ENCODE results near the gene MISP3.
A peak's percentile ranks its signal among the peaks of the same experiment; 100 is the strongest.

The MISP3 gene

DNA sequence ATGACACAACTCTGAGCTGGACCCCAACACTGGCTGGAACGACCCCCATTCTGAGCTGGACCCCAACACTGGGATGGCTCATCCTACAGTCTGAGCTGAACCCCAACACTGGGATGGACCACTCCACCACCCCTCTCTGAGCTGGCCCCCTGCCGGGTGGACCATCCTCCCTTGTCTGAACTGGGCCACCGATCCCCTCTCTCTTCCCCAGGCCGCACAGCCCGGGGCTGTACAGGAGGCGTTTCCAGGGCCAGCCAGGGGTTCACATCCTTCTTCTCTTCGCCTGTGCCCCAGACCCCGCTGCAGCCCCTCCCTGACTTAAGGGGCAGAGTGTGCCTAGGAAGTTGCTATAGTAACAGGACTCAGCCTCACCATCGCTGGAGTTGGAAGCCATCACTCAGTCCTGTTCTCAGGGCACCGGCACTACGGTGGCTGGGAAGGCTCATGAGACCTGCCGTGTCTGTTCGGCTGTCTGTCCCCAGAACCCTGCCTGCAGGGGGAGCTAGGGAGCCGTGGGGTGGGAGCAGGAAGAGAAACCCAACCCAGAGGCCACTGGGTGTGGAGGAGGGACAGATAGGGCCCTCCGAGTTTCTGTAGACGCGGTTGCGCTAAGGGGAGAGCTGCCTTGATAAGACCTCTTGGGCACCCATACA lies 41.3 kb downstream of the MISP3 start:
- in situ Hi-C loops (cut with HindIII; ENCODE audit: low pct_ligation_motif_present, low pct_unique_long_range_greater_than_20kb, low sequenced_read_pairs) = no loop called here

DNA sequence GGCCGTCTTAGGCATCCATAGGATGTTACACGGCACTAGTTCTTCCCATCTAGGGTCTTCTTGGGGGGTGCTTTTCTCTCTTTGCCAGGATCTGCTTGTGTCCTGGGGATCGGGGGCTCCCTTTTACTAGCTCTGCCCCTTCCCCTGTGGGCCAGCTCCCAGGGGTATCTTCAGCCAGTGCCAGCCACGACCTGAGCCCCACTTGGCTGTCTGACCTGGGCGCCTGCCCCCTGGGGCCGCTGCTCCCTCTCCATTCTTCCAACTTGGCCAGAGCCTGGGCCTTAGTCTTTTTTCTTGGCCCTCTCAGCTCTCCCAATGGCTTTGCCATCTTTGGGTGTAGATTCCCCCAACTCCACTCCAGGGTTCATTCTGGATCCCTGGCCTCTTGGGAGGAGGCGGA lies 41.9 kb downstream of the MISP3 start:
- in situ Hi-C loops (cut with HindIII; ENCODE audit: low pct_ligation_motif_present, low pct_unique_long_range_greater_than_20kb, low sequenced_read_pairs) = no loop called here

More for the DNA sequence above, 41.3 kb downstream of the MISP3 start:
- DNase-seq = no peak

GRCh38 chr19:14114854-14115253 lies 42.3 kb downstream of the MISP3 start:
- peak; percentile 40 for DNase-seq
- in situ Hi-C loops (cut with HindIII; ENCODE audit: low pct_ligation_motif_present, low pct_unique_long_range_greater_than_20kb, low sequenced_read_pairs) = no loop called here

More for the DNA sequence above, 41.9 kb downstream of the MISP3 start:
- no peak for DNase-seq

DNA sequence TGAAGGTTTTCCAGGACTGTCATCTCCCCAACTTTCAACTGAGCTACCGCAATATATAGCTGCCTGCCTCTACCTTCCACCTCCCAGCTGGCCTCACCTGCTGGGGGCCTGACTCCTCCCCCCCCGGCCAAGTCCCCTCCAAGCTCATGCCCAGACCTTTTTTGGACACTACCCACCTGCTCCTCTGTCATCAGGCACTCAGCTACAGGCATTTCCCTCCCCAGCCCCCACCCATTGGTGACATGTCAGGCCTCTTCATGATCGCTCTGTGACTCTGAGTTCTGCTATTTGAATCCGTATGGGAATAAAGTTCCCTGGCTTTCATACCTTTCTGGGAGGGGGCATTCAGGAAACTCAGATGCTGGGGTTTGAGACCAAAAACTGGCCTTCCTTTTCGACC lies 43.2 kb downstream of the MISP3 start:
- in situ Hi-C loops (cut with HindIII; ENCODE audit: low pct_ligation_motif_present, low pct_unique_long_range_greater_than_20kb, low sequenced_read_pairs) = no loop called here
- no peak for DNase-seq

- DNase-seq = no peak
- in situ Hi-C loops (cut with HindIII; ENCODE audit: low pct_ligation_motif_present, low pct_unique_long_range_greater_than_20kb, low sequenced_read_pairs) = no loop called here
Observed at GRCh38 chr19:14116525-14116917, 43.9 kb downstream of the MISP3 start.

- in situ Hi-C loops (cut with HindIII; ENCODE audit: low pct_ligation_motif_present, low pct_unique_long_range_greater_than_20kb, low sequenced_read_pairs) = no loop called here
- DNase-seq = no peak
Observed at GRCh38 chr19:14116918-14117578, 44.5 kb downstream of the MISP3 start.

DNA sequence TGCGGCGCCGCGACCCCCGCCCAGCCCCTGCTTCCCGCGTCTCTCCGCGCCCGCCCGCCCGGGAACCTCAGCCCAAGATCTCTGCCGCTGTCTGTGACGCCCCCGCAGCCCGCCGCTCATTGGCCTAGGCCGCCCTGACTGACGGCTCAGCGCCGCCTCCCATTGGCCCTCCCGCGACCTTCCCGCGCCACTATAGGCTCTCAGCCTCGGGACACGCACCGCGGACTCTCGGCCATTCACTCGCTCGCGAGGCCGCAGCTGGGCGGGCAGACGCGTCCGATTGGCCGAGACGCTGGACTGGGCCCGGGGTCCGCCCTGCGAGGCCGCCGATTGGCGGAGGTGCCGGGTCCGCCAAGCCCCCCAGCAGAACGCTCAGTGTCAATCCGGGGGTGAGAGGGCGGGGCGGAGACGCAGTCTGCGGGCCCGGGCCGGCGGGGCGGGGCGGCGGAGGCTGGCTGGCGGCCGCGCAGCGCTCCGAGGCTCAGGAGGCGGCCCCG lies 45.1 kb downstream of the MISP3 start, which contains the start of gene PRKACA:
Gene PRKACA (minus strand): TSS at position 95 of the 497 bp plus-strand sequence. CDS start 215 bp downstream, outside the sequence.
- peak; percentile 96 for DNase-seq
- in situ Hi-C loops (cut with HindIII; ENCODE audit: low pct_ligation_motif_present, low pct_unique_long_range_greater_than_20kb, low sequenced_read_pairs) = no loop called here

DNA sequence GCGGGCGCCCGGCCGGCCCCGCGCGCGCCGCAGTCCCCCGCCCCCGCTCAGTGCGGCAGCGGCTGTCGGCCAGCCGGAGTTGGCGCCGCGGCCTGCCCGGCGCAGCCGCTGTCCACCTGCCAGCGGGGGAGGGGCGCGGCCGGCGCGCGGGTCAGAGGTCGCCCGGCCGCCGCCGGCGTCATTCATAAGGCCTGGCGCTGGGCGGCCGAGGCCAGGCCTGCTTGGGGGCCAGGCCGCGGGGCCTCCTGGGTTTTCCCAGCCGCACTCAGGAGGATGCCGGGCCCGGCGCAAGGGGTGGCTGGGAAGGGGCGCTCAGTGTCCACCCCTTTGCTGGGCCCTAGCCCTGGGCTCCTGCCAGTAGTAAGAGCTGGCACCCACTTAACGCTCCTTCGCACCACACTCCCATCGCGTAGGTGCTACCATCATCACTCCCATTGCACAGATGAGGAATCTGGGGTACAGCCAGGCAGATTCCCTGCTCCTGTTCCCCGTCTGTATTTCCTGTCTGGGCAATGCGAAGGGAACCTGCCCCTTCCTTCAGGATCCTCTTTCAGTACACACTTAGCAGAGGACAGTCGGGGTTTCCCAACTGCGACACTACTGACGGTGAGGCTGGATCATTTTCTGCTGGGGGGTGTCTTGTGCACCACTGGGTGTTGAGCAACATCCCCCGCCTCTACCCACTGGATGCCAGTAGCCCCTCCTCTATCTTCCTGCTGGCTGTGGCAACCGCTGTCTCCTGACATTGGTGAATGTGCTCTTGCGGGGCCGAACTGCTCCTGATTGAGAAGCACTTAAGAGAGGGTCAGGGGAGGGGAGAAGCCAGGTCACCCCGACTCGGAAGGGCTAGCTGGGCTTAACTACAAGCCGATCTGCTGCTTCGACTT lies 45.8 kb downstream of the MISP3 start:
- peak; percentile 34 for DNase-seq
- in situ Hi-C loops (cut with HindIII; ENCODE audit: low pct_ligation_motif_present, low pct_unique_long_range_greater_than_20kb, low sequenced_read_pairs) = no loop called here

GRCh38 chr19:14119146-14119545 lies 46.6 kb downstream of the MISP3 start:
- in situ Hi-C loops (cut with HindIII; ENCODE audit: low pct_ligation_motif_present, low pct_unique_long_range_greater_than_20kb, low sequenced_read_pairs) = no loop called here
- DNase-seq = no peak

DNA sequence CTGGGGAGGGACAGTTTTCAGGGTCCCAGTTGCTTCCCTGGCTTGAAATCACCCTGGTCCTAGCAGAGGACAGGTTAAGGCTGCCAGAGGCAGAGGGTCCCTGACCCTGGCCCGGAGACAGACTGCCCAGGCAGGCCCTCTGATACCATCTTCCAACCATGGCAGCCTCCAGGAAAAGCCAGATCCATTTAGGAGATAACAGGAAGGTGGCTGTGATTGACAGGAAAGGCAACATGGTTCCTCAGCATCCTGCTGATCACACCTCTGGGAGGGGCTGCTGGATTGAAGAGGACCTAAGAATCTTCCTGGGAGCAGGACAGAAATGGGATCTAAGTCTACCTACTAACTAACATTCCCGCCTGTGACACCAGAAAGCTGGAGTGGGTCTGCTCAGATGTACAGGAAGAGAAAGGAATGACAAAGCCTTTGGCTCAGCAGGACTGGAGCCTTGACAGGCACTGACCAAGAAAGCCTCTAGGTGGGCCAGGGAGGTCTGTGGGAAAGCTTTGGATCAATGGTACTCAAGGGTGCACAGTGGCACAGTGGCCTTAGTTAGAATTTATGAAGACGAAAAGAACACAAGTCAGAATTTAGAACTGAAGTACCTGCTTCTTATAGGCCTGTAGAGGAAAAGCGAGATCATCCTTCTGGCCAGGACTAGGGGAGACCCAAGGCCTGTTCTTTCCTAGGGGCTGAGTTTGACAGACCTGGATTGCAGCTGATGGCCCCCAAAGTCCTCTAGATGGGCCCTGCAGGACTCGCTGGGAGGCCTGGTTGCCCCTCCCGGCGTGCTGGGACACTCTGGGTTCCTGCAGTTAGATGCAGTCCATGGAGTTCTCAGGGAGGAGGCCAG lies 47.3 kb downstream of the MISP3 start:
- in situ Hi-C loops (cut with HindIII; ENCODE audit: low pct_ligation_motif_present, low pct_unique_long_range_greater_than_20kb, low sequenced_read_pairs) = no loop called here
- DNase-seq = no peak

DNA sequence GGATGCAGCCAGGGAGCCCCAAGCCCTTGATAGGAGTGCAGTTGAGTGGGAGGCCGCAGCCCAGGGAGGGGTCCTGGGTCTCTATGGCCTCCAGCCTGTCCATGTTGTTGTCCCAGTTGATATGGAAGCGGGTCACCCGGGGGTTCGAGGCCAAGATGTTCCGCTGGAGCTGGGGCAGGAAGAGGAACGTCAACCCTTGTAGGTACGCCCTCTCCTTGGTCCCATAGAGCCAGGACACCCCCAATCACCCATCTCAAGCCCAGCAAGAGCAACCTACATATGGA lies 47.9 kb downstream of the MISP3 start:
- in situ Hi-C loops (cut with HindIII; ENCODE audit: low pct_ligation_motif_present, low pct_unique_long_range_greater_than_20kb, low sequenced_read_pairs) = no loop called here
- DNase-seq = no peak

DNA sequence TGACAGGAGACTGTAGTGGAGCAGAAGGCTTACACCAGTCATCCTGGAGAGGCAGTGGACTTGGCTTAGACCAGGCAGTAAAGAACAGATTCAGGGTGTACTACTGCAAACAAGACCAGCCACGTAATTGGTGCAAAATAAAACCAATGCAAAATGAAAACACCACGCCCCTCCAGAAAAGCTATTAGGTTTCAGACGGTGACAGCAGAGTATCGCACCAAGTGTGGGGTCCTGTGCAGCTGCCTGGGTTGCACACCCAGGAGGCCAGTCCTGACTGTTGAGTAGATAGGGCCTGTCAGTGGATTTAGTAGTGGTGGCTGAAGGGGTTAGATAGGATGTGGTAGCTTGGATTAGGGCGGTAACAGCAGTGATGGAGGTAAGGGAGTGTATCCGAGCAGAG lies 50.3 kb downstream of the MISP3 start:
- in situ Hi-C loops (cut with HindIII; ENCODE audit: low pct_ligation_motif_present, low pct_unique_long_range_greater_than_20kb, low sequenced_read_pairs) = no loop called here
- DNase-seq = no peak

All from ACHN (cell line).